NCI-H82 (cell line): ENCODE data around the gene VRK1.
A peak's percentile ranks its signal among the peaks of the same experiment; 100 is the strongest.

Source experiments
- DNase-seq: peaks from one replicate; lab custom pipeline; 2025; lab: John Stamatoyannopoulos, UW

VRK1 gene

DNA sequence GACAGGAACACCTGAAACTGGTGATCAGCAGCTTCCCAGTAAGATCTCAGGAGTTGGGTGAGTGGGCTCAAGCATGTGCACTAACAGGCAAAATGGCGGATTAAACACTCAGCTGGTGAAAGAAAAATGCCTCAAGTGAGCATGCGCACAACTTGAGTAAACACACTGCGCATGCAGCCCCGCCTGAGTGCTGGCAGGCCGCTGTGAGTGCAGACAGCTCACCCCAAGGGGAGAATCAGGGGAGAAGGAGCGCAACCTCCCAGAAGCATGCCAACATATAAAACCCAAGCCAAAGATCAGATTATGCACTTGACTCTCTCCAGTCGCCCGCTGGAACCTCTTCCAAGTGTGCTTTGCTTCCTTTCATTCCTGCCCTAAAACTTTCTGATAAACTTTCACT lies 125.8 kb downstream of the VRK1 start:
- DNase-seq = no peak

DNA sequence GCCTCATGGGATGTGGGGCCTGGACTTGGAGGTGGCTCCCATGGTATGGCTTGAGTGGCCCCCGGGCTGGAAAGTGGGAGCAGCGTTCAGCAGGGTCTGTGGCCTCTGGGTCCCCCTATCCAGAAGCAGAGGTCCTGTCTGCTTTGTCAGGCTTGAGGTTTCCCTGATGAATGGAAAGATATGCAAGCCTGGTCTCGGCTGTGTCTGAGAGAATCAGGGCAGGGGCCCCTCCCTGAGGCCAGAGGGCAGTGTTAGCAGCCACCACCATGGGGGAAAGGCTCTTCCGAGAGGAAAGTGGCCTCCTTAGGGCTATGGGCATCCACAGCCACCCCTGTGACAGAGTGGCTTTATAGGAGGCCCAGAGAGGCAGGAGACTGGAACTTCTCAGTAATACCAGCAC lies 128.2 kb downstream of the VRK1 start:
- DNase-seq = no peak

DNA sequence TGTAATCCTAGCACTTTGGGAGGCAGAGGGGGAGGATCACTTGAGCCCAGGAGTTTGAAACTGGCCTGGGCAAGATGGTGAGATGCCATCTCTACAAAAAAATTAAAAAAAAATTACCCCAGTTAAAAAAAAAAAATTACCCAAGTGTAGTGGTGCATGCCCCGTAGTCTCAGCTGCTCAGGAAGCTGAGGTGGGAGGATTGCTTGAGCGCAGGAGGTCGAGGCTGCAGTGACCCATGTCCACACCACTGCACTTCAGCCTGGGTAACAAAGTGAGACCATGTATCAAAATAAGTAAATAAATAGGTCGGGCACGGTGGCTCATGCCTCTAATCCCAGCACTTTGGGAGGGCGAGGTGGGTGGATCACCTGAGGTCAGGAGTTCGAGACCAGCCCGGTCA lies 128.8 kb downstream of the VRK1 start:
- no peak for DNase-seq

- no peak for DNase-seq
Measured at GRCh38 chr14:96928779-96929380, 131.7 kb downstream of the VRK1 start.

- peak; percentile 75 for DNase-seq
Measured at GRCh38 chr14:96929950-96930349, 132.8 kb downstream of the VRK1 start.

- no peak for DNase-seq
Measured at GRCh38 chr14:96930526-96930925, 133.3 kb downstream of the VRK1 start.
